ENCODE results near the gene ALDOB. TPM values are rescaled to one million over a fixed set of nuclear protein-coding genes. Genes with fewer than 3 reads are reported as not detected.

Gene ALDOB
- polyA plus RNA-seq, 6 donors from 2014 or later: 0.18 to 0.22 TPM; not detected in 4

GRCh38 chr9:101468116-101468515, 32.5 kb upstream of the ALDOB start:
- Mint-ChIP-seq H3K4me1 (no peaks in the 10 kb centered on the region), H3K9me3 (no peaks in the 10 kb centered on the region), H3K36me3 (no peaks in the 10 kb centered on the region), H3K27ac (no peak overlapping the region), H3K27me3 (peaks cover 36 to 64% (median 51%) of the 10 kb centered on the region in 3 donors), H3K4me3 (no peak overlapping the region)
- DNase-seq (no peak), ATAC-seq (ENCODE audit: low read depth in 2 of 2) (no peak)

DNA sequence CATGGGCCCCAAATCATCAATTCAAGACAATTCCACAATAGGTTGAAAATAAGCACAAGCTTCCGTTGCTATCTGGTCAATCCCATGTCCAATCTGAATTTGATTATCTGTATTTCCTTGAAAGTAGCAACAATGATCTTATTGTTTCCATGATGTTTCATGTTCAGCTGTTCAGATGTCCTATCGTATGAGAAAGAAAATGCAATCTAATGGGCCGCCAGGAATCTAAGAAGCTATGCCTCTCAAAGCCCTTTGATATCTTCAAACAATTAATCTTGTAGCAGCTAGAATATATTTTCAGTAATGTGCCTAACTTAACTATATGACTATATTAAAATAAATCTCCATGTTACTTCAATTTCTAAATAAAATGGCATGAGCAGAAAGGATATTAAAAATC, 32.1 kb upstream of the ALDOB start:
- DNase-seq (no peak), ATAC-seq (ENCODE audit: low read depth in 2 of 2) (no peak)
- Mint-ChIP-seq H3K27me3 (peaks cover 40 to 61% (median 54%) of the 10 kb centered on the region in 3 donors), H3K36me3 (no peaks in the 10 kb centered on the region), H3K4me3 (no peak overlapping the region), H3K9me3 (peaks cover 0 to 2% (median 0%) of the 10 kb centered on the region in 7 donors), H3K4me1 (no peaks in the 10 kb centered on the region), H3K27ac (no peak overlapping the region)

DNA sequence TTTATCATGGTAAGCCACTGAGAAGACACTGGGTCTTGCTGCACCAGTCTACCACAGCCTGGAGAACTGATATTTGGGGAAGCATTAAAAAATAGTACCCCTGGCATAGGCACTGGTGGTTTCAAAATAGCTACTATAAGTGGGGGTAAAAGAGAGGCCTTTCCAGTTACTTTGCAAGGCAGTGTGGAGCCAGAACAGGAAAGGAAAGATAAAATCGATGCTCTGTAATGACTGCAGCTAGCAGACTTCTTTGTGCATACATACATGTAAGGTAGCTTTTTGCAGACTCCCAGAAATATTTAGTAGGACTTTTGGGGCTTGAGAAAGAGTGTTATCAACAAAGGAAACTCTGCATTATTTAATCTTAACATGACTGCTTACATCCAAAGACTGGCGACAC, 31.3 kb upstream of the ALDOB start:
- H3K9me3 Mint-ChIP-seq: peaks cover 0 to 2% (median 0%) of the 10 kb centered on the region in 7 donors
- H3K27ac Mint-ChIP-seq: no peak overlapping the region
- no peak for ATAC-seq (ENCODE audit: low read depth in 2 of 2)
- H3K4me3 Mint-ChIP-seq: no peak overlapping the region
- no peak for DNase-seq
- no peaks in the 10 kb centered on the region for H3K4me1 Mint-ChIP-seq
- H3K27me3 Mint-ChIP-seq: peaks cover 44 to 53% (median 48%) of the 10 kb centered on the region in 3 donors
- no peaks in the 10 kb centered on the region for H3K36me3 Mint-ChIP-seq

DNA sequence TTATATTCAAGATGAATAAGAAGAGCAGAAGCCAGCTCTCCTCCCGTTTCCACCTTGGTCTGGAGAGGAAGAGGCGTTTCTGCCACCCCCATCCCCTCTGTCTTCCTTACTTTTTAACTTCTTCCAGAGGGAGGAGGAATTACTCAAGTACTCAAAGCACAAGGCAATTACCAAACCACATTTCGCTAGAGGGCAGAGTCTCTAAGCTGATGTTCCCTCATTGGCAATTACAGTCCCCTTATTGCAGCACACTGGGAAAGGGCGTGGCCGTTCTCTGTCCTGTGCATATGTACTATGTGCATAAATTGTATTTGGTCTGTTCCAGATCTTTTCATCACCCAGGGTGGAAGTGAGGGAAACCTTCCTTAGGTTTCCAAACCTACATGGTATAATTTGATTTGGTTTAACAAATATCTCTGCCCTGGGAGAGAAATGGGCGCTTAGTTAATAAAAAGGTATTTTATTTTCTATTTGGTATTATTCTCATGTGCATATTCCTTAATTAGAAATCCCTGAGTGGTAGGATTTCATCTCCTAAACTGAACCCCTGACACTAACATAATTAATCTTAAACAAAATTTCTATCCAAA, 29.8 kb upstream of the ALDOB start:
- Mint-ChIP-seq H3K4me1 (no peaks in the 10 kb centered on the region), H3K4me3 (no peak overlapping the region), H3K27me3 (peaks cover 50 to 54% (median 52%) of the 10 kb centered on the region in 3 donors), H3K9me3 (peaks cover 0 to 2% (median 0%) of the 10 kb centered on the region in 7 donors), H3K36me3 (no peaks in the 10 kb centered on the region), H3K27ac (no peak overlapping the region)
- ATAC-seq (ENCODE audit: low read depth in 2 of 2) (no peak), DNase-seq (no peak)

- ATAC-seq (ENCODE audit: low read depth in 2 of 2) (no peak), DNase-seq (no peak)
- Mint-ChIP-seq H3K27ac (peak overlapping the region in 1 of 6 donors; percentile 27), H3K4me3 (no peak overlapping the region), H3K4me1 (no peaks in the 10 kb centered on the region), H3K36me3 (no peaks in the 10 kb centered on the region), H3K9me3 (peaks cover 0 to 2% (median 0%) of the 10 kb centered on the region in 7 donors), H3K27me3 (peaks cover 46 to 47% (median 46%) of the 10 kb centered on the region in 3 donors)
Observed at GRCh38 chr9:101463397-101463796, 27.8 kb upstream of the ALDOB start.

DNA sequence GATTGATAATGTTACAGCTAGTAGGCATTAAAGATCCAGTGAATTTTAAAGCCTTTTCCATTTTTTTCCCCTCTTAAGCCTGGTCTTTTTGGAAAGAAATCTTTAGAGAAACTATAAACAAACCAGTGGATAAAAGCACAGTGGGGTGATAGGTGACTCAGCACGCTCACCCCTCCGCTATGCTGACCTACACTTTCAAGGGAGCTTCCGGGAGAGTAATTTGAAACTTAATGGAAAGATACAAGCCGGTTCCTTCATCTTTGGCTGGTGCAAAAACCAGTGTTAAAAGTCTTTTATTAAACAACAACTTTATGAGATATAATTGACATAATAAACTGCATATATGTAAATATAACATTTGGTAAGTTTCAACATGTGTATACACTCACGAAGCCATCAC, 27.0 kb upstream of the ALDOB start:
- no peak overlapping the region for H3K4me3 Mint-ChIP-seq
- no peaks in the 10 kb centered on the region for H3K4me1 Mint-ChIP-seq
- ATAC-seq (ENCODE audit: low read depth in 2 of 2): no peak
- H3K36me3 Mint-ChIP-seq: no peaks in the 10 kb centered on the region
- no peak for DNase-seq
- H3K27ac Mint-ChIP-seq: no peak overlapping the region
- peaks cover 0 to 2% (median 0%) of the 10 kb centered on the region in 7 donors for H3K9me3 Mint-ChIP-seq
- H3K27me3 Mint-ChIP-seq: peaks cover 46 to 47% (median 46%) of the 10 kb centered on the region in 3 donors

DNA sequence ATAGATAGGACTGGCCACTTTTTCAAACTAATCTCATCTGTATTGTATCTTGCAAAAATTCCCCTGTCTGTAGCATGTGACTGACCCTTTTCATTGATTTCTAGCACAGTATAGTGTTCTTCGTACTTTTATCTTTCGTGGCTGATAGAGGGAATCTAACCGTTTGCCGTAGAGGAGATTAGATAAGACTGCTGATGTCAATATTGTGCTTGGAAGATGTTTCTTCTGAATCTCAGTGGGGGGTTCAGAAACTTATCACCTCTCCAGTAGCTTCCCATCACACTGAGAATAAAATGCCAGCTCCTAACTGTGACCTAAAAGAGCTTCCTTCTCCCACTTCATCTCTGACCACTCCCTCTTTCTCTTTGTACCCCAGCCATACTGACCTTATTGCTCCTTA, 25.4 kb upstream of the ALDOB start:
- Mint-ChIP-seq H3K4me1 (no peaks in the 10 kb centered on the region), H3K9me3 (peaks cover 0 to 2% (median 0%) of the 10 kb centered on the region in 7 donors), H3K27me3 (peaks cover 41 to 47% (median 46%) of the 10 kb centered on the region in 3 donors)

DNA sequence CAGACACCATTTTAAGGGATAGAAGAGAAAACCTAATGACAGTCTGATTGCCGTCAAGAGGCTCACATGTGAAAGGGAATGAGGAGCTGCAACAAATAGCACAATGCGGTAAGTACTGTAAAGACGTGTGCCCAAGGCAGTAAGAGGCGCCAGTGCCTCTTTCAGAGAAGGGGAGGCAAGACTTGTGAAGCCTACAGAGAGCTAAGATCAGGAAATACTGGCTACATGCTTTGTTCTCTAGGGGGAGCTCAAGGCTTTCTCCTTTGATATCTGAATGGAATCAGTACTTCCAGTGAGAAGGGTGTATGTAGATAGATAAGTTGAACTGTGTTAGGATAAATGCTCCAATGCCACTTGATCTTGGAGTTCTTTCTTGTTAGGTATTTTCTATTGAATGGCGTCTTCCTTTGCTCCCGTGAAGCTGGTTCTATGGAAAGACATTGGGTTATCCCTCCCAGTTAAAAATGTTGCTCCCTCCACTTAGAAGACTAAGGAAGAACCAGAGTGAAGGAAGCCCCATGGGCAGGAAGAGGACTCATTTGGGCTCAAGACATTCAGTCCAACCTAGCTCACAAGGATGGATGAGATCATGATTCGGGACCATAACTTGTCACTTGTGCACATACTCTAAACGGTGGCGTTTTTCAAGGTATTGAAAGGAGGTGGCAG, 23.5 kb upstream of the ALDOB start:
- Mint-ChIP-seq H3K27me3 (peaks cover 32 to 36% (median 34%) of the 10 kb centered on the region in 3 donors), H3K27ac (no peak overlapping the region), H3K9me3 (peaks cover 0 to 2% (median 0%) of the 10 kb centered on the region in 7 donors), H3K4me1 (no peaks in the 10 kb centered on the region), H3K4me3 (no peak overlapping the region), H3K36me3 (no peaks in the 10 kb centered on the region)
- peak; percentile 59 to 70 for ATAC-seq (ENCODE audit: low read depth in 2 of 2)
- DNase-seq: peak; percentile 21

More for the DNA sequence above, 25.4 kb upstream of the ALDOB start:
- Mint-ChIP-seq H3K4me3 (no peak overlapping the region), H3K36me3 (no peaks in the 10 kb centered on the region), H3K27ac (no peak overlapping the region)
- no peak for DNase-seq
- ATAC-seq (ENCODE audit: low read depth in 2 of 2): no peak

- ATAC-seq (ENCODE audit: low read depth in 2 of 2): no peak
Observed at GRCh38 chr9:101457003-101457402, 21.4 kb upstream of the ALDOB start.

GRCh38 chr9:101455656-101456240, 20.2 kb upstream of the ALDOB start:
- peaks cover 10 to 30% (median 15%) of the 10 kb centered on the region in 7 donors for H3K9me3 Mint-ChIP-seq
- peaks cover 7 to 8% of the 10 kb centered on the region in 2 donors for H3K36me3 Mint-ChIP-seq
- ATAC-seq (ENCODE audit: low read depth in 2 of 2) (no peak), DNase-seq (no peak)
- no peak overlapping the region for H3K4me3 Mint-ChIP-seq
- peaks cover 35 to 55% (median 41%) of the 10 kb centered on the region in 3 donors for H3K27me3 Mint-ChIP-seq
- H3K27ac Mint-ChIP-seq: no peak overlapping the region
- no peaks in the 10 kb centered on the region for H3K4me1 Mint-ChIP-seq

More at GRCh38 chr9:101457003-101457402, 21.4 kb upstream of the ALDOB start:
- Mint-ChIP-seq H3K4me3 (no peak overlapping the region), H3K27ac (no peak overlapping the region), H3K4me1 (no peaks in the 10 kb centered on the region), H3K36me3 (peaks cover 0 to 5% of the 10 kb centered on the region in 2 donors), H3K27me3 (peaks cover 37 to 48% (median 37%) of the 10 kb centered on the region in 3 donors), H3K9me3 (peaks cover 4 to 18% (median 10%) of the 10 kb centered on the region in 7 donors)
- DNase-seq: no peak

- DNase-seq (no peak), ATAC-seq (ENCODE audit: low read depth in 2 of 2) (no peak)
- peaks cover 10 to 32% (median 15%) of the 10 kb centered on the region in 7 donors for H3K9me3 Mint-ChIP-seq
- peak overlapping the region in 1 of 8 donors; percentile 32 for H3K4me3 Mint-ChIP-seq
- no peak overlapping the region for H3K27ac Mint-ChIP-seq
- peaks cover 5 to 8% (median 7%) of the 10 kb centered on the region in 3 donors for H3K4me1 Mint-ChIP-seq
- H3K27me3 Mint-ChIP-seq: peaks cover 38 to 55% (median 47%) of the 10 kb centered on the region in 3 donors
- peaks cover 7 to 8% of the 10 kb centered on the region in 2 donors for H3K36me3 Mint-ChIP-seq
Observed at GRCh38 chr9:101453776-101454570, 18.4 kb upstream of the ALDOB start.

DNA sequence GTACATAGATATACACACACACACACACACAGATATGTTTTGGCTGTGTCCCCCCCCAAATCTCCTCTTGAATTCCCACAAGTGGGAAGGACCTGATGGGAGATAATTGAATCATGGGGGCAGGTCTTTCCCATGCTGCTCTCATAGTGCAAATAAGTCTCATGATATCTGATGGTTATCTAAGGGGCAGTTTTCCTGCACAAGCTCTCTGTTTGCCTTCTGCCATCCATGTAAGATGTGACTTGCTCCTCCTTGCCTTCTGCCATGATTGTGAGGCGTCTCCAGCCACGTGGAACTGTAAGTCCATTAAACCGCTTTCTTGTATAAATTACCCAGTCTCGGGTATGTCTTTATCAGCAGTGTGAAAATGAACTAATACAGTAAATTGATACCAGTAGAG, 15.9 kb upstream of the ALDOB start:
- DNase-seq (no peak), ATAC-seq (ENCODE audit: low read depth in 2 of 2) (no peak)
- peaks cover 7 to 8% of the 10 kb centered on the region in 2 donors for H3K36me3 Mint-ChIP-seq
- peaks cover 46 to 63% (median 48%) of the 10 kb centered on the region in 3 donors for H3K27me3 Mint-ChIP-seq
- no peak overlapping the region for H3K27ac Mint-ChIP-seq
- peaks cover 10 to 32% (median 15%) of the 10 kb centered on the region in 7 donors for H3K9me3 Mint-ChIP-seq
- peaks cover 11 to 14% (median 14%) of the 10 kb centered on the region in 3 donors for H3K4me1 Mint-ChIP-seq
- H3K4me3 Mint-ChIP-seq: no peak overlapping the region

DNA sequence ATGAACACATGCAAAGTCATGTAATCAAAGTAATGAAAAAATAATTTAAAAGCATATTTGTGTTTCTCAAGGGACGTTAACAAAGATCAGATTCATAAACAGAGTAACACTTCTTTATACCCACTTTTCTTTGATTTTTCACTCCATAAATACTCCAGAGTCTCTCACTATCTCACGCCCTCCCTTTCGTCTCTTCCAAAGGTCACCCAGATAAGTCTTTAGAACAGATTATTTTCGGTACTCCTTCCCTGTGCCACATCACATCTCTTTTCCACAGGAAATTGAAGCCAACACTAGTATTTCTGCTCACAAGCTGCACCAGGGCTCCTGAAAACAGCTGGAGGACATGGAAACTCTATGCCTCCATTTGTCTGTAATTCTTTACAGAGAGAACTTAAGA, 15.4 kb upstream of the ALDOB start:
- peaks cover 11 to 14% (median 14%) of the 10 kb centered on the region in 3 donors for H3K4me1 Mint-ChIP-seq
- H3K27me3 Mint-ChIP-seq: peaks cover 49 to 65% (median 52%) of the 10 kb centered on the region in 3 donors
- peak overlapping the region in 1 of 8 donors; percentile 61 for H3K4me3 Mint-ChIP-seq
- H3K36me3 Mint-ChIP-seq: peaks cover 7 to 8% of the 10 kb centered on the region in 2 donors
- DNase-seq (no peak), ATAC-seq (ENCODE audit: low read depth in 2 of 2) (no peak)
- H3K9me3 Mint-ChIP-seq: peaks cover 10 to 32% (median 15%) of the 10 kb centered on the region in 7 donors
- no peak overlapping the region for H3K27ac Mint-ChIP-seq
